ENCODE data around the gene SETD1A.

The SETD1A gene

DNA sequence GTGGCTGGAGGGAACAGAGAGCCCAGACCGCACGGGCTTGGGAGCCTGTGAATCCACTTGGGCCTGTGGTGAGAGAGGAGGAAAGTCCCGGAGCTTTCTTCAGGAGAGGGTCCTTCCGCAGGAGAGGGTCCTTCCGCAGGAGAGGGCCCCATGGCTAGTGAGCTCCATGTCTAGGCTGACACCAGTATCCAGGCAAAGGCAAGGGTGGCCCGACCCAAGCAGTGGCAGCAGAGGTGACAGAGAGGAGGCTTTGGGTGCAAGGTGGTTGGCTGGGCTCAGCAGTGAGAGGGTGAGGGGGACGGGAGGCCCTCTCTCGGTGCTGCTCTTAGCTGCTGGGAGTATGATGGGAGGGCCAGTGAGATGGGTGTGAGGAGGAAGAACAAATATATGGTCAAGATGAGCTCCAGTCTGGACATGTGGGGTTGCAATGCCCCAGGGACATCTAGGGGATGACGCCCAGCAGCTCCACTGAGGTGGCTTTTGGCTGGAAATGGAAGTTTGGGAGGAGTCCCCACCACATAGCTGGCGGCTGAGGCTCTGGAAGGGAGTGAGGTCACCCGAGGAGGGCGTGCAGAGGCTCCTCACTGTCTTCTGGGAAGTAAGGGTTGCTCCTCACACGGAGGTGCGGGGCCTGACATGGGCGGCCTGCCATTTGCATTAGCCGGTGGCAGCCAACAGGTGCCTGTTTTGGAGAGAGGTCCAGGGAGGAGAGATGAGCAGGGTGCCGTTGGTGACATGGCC lies 25.2 kb downstream of the SETD1A start:
- peak; percentile 66 for DNase-seq (ENCODE audit: low read depth)

DNA sequence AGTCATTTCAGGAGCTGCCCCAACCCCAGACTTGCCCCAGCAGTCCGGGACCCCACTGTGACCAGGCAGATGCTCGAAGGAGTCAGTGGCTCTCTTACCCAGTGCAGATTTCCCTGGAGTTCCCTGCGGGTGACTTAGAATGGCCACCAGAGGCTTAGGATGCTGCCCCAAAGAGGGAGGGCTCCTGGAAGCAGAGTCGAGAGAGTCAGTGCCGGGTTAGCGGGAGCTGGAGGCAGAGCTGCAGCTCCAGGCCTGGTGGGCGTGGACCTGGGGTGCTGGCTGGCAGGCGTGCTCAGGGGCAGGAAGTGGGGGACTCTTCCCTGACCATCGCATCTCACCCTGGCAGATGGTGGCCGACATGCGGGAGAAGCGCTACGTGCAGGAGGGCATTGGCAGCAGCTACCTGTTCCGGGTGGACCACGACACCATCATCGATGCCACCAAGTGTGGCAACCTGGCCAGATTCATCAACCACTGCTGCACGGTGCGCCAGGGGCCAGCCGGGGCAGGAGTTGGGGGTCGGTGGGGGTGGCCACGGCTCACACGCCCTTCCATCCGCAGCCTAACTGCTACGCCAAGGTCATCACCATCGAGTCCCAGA lies 25.8 kb downstream of the SETD1A start:
- DNase-seq (ENCODE audit: low read depth): no peak

DNA sequence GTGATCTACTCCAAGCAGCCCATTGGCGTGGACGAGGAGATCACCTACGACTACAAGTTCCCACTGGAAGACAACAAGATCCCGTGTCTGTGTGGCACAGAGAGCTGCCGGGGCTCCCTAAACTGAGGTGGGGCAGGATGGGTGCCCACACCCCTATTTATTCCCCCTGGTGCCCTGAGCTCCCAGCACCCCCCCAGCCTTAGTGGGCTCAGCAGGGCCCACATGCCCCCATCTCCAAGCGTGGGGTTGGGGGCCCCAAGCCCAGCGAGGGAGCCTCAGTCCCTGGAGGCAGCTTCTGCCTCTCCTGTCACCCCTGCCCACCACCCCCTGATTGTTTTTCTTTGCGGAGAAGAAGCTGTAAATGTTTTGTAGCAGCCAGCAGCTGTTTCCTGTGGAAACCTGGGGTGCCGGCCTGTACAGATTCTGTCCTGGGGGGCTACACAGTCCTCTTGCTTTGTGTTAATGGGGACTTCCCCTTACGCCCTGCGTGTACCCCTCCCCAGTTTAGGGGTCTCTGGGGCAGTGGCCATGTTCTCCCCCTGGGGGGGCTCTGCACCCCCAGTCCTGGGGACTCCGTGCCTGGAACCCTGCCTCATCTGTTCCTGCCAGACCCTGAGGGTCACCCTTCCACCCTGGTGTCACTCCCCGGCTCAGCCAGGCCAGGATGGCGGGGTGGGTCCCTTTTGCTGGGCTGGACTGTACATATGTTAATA lies 26.5 kb downstream of the SETD1A start:
- DNase-seq (ENCODE audit: low read depth): no peak

DNA sequence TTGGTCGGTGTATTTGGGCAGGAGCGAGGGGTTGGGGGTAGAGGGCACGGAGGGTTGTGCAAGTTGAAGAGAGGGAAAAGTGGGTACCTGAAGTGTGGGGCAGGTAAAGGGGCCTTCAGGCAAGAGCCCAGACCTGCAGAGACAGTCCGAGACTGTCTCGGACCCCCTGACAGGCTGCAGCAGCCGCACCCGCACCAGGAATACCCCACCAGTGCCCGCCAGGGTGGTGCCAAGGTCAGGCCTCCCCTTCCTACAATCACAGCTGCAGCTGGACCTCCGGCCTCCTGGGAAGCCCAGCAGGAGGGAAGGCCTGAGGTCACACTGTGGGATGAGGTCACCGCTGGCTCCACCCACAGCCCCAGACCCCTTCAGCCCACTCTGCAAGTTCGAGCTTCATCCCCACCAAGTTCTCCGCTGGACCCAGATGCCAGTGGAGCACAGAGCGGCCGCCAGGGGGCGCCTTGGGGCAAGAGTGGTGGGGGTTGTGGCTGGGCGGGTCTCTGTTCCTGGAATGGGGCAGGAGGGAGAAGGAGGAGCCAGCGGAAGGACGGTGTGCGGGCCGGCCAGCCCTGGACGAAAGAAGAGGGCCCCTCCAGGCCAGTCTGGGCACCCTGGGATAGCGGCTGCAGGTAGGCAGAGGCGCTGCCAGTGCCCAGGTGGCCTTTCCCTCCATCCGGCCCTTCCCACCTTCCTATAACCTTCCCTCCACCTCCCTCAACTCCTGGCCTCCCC lies 27.3 kb downstream of the SETD1A start, which contains the start of gene HSD3B7:
Gene HSD3B7 (plus strand): TSS at position 539 of the 732 bp plus-strand sequence. CDS start 452 bp downstream, outside the sequence.
- peak; percentile 58 for DNase-seq (ENCODE audit: low read depth)

DNA sequence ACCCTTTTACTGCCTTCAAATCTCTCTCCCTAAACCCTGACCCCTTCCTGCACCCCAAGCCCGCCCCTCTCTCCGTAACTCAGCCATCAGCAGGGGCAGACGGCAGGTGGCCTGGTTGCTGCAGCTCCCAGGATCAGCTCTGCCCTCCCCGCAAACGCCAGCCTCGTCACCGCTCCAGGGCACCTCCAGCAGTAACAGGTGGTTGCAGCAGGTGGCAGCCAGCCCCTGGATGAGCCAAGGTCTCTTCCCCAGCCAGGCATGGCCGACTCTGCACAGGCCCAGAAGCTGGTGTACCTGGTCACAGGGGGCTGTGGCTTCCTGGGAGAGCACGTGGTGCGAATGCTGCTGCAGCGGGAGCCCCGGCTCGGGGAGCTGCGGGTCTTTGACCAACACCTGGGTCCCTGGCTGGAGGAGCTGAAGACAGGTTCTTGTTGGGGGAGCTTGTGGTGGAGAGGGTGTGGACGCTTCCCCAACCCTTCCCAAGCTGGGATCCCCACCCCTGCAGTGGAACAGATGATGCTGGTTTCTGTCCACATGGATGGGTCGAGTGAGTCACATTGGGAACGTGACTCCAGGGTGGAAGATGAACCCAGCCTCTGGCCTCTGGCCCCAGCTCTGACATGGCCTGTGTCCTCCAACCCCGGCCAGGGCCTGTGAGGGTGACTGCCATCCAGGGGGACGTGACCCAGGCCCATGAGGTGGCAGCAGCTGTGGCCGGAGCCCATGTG lies 28.0 kb downstream of the SETD1A start:
- peak; percentile 54 for DNase-seq (ENCODE audit: low read depth)

DNA sequence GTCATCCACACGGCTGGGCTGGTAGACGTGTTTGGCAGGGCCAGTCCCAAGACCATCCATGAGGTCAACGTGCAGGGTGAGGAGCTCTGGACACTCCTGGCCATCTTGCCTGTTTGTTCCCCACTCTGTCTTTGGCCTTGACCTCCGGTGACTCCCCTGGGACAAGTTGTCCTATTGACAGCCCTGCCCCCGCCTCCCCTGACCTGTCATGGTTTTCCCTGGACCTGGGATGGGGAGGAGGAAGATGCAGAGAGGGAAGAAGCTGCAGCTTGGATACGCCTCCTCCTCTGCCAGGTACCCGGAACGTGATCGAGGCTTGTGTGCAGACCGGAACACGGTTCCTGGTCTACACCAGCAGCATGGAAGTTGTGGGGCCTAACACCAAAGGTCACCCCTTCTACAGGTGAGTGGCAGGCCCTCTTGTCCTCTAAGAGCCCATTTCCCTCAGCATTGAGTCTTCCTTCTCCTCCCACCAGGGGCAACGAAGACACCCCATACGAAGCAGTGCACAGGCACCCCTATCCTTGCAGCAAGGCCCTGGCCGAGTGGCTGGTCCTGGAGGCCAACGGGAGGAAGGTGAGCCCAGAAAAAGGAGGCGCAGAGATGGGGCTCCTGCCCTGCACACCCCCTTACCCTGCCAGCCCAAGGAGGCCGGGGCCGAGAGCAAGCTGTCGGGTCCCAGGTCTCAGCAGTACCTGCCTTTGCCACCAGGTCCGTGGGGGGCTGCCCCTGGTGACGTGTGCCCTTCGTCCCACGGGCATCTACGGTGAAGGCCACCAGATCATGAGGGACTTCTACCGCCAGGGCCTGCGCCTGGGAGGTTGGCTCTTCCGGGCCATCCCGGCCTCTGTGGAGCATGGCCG lies 28.8 kb downstream of the SETD1A start:
- no peak for DNase-seq (ENCODE audit: low read depth)

DNA sequence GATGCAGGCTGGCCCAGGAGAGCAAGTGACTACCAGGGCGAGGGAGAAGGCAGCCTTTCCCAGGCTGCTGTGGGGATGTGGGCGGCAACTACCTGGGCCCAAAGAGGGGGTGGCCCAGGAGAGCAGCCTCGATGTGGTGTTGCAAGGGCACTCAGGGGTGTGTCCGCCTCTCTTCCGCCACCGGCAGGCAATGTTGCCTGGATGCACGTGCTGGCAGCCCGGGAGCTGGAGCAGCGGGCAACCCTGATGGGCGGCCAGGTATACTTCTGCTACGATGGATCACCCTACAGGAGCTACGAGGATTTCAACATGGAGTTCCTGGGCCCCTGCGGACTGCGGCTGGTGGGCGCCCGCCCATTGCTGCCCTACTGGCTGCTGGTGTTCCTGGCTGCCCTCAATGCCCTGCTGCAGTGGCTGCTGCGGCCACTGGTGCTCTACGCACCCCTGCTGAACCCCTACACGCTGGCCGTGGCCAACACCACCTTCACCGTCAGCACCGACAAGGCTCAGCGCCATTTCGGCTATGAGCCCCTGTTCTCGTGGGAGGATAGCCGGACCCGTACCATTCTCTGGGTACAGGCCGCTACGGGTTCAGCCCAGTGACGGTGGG lies 30.1 kb downstream of the SETD1A start:
- no peak for DNase-seq (ENCODE audit: low read depth)

DNA sequence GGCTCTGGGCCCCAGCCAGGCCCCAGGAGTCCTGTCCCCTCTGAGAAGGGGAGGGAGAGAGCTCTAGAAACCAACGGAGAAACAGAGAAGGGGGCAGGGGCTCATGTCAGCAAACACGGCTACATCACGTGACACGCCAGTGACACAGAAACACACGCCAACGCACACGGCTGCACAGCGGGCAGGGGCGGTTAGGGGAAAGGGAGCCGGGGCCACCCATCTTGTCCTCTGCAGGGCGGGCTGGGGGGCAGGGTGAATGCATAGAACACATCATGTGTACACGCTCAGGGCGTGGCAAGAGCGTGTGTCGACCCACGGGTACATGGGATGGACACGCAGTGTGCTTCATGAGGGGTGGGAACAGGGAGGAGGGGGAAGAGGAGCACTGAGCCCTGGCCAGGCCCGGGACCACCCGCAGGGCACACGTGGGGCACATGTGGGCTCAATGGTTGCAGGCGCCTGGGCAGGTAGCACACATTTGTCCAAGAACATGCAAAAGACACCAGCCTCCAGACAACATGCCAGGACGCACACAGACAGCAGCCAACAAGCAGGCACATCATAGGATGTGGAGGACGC lies 32.0 kb downstream of the SETD1A start:
- DNase-seq (ENCODE audit: low read depth): no peak

DNA sequence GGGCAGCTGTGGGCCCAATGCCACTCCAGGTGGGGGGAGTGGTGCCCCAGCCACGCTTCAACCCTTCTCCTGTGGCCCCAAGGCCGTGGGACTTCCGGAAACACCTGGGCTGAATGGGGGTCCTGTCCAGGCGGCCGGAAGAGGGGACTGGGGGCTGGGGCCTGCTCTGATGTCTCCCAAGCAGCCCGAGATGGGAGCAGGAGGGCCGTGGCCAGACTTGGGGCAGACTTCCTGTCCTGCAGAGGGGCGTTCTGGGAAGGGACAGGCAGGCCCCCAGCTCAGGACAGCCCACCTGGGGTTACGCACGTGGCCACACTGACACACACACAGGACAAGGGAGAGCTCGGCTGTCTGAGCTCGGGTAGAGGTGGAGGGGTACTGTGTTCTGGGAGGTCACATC lies 32.6 kb downstream of the SETD1A start:
- DNase-seq (ENCODE audit: low read depth): no peak

DNA sequence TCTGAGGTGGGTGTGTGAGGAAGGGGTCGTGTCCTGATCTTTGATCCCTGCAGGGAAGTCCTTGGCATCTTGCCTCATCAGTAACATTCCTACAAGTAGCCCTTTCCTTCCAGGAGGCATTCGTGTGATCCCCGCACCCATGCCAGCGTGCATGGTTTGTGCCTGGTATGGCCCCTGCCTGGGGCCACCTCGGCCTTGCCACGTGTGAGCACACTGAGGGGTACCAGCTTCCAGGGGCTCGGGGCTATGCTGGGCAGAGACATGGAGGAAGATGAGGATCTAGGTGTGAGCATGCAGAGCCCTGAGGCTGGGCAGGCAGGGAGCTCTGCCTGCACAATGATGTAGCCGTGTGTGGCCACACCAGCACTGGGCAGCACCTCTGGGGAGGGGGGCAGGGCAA lies 33.5 kb downstream of the SETD1A start:
- DNase-seq (ENCODE audit: low read depth): no peak

DNA sequence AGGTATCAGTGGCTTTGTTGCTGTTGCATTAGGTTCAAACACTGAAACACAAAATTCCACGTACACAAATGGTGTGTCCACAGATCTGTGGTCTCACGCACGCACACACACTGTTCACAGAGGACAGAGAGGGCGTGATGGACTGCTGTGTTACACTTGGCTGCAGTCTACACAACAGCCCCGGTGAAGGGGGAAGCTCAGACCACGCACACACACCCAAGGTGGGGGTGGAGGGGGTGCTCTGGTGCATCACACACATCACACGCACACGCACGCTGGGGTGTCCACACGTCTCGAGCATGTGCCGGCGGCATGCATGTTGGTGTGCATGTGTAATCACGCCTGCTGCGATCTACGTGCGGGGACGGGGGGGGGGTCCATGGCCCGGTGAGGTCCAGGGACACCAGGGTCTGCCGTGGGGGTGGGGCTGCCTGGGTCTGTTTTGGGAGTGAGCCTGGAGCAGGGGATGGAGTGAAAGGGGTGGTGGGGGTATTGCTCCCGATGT lies 34.8 kb downstream of the SETD1A start:
- DNase-seq (ENCODE audit: low read depth): no peak

DNA sequence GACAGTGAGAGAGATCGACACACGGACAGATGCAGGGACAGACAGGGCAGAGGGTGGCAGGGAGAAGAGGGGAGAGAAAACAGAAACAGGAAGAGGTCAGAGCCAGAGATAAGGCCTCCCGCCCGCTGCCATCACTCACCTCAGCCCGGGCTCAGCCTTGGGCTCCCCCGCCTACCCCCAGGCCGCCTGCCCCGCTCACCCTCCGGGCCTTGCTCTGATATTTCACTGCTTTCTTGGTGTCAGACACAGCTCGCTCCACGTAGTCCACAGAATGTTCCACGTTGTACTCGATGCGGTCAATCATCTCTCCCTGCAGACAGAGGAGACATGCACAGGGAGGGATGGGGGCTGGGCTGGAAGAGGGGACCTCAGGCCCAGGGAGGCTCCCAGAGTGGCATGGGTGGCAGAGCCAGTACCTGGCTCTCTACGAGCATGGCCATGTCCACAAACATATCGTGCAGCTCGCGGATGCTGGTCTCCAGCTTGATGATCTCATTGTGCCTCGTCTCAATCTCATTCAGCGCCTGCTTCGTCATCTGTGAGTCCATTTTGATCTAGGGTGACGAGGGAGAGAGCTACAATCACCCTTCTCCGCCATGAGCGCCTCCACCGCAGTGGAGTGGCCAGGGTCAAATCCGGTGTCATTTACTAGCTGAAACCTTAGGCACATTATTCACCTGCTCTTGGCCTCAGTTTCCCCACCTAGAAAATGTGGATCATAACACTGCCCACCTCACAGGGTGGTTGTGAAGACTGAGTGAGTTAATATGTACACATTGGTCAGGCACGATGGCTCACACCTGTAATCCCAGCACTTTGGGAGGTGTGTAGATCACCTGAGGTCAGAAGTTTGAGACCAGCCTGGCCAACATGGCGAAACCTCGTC lies 35.6 kb downstream of the SETD1A start:
- no peak for DNase-seq (ENCODE audit: low read depth)

DNA sequence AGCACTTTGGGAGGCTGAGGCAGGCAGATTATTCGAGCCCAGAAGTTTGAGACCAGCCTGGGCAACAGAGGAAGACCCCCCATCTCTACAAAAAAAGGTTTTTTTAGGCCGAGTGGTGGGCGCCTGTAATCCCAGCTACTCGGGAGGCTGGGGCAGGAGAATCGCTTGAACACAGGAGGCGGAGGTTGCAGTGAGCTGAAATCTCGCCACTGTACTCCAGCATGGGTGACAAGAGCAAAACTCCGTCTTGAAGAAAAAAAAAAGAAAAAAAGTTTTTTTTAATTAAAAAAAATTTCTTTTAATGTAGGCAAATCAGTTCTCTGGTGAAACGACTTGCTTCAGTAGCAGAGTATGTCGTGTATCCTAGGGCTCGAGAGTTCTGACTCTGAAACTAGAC lies 38.4 kb downstream of the SETD1A start:
- no peak for DNase-seq (ENCODE audit: low read depth)

DNA sequence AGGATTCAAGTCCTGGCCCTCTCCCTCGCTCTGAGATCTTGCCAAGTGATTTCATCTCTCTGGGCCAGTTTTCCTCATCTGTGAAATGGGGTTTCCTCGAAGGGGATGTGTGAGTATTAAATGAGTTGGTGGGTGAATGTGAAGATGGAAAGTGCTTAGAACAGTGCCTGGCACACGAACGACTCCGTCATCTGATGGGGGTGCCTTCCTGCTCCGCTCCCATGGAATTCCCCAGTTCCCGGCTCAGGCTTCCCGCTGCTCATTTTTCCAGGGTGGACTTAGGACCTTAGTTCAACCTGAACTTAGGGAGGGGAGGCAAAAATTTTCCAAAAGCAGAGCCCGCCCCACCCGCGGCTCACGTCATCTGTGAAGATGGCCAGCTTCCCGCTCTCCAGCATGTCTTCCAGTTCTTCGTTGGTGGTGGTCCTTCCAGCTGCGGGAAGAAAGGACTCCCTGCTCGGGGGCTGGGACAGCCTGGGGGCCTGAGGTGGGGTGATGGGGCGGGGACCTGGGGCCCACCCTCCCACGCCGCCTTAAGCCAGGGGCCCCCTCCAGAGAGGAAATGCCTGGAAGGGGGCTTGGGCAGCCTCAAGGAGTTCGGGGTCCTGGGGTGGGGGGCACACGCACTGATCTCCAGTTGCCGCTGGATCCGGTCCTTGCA lies 38.9 kb downstream of the SETD1A start:
- no peak for DNase-seq (ENCODE audit: low read depth)

DNA sequence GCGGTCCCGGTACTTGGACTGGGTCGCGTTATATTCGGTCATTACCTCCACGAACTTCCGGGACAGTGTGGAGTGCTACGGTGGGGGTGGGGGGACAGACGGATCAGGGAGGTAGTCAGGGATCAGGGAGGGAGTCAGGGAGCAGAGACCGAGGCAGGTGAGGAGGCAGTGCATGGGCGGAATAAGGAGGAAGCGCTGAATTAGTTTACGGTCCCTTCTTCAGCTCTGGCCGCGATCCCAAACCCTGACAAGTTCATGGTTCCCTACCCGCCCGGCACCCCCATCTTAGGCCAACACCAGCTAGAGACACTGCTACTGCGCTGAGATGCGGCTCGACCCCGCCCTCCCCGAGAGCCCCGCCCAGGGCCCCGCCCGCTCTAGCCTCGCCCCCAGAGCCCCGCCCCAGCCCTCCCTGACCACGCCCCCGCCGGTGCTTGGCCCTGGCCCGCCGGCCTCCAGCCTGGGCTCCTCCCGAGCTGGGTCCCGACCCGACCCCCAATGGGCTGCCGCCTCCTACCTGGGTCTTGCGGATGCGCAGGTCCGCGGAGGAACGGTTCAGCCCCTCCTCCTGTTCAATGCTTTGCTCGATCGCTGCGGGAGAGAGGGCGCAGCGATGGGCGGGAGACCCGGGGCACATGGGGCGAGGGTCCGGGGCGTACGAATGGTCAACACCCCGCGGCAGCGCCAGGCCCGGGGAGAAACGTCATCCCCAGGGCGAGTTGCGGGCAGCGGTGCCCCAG lies 39.6 kb downstream of the SETD1A start:
- DNase-seq (ENCODE audit: low read depth): peak; percentile 39

DNA sequence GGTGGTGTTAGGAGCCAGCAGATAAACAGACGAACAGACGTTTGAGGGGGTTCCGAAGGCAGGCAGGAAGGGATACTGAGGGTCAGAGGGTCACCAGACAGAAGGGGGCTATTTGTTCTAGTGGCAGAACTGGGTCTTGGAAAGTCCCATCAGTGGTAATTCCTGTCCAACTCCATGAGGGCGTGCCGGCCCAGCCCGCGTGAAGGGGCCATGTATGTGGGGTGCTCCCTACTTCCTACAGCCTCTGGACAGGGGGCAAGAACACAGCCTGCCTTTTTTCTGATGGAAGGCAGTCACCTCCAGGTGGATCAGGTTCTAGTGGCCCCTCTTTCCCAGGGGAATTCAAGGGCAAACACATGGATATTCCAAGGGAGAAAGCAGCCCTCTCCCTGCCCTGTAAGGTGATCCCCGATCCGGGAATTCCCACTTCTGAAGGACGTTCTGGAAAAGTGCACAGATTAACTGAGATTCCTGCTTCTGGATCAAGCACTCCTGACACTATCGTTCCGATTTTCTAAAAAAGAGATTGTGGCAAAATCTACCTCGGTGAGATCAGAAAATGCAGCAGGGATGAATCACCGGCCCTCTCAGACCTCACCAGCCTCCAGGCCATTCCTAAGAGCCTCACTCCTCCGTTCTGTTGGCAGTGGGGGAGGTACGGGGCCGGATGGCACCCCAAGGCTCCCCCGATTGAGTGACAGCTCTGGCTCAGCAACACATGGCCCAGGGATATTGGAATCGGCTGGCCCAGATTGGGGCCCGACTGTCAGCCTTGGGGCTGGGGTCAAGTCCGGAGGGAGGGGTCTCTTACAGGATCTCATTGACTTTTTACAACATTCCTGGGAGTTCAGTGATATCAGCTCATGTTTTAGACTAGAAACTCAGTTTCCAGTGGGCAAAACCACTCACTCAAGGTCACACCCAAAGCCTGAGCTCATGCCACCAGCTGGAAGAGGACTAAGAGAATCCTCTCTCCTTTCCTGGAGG lies 40.5 kb downstream of the SETD1A start:
- peak; percentile 48 for DNase-seq (ENCODE audit: low read depth)
